ENCODE data around the gene GPR84. TPM values are rescaled to one million over a fixed set of nuclear protein-coding genes. Genes with fewer than 3 reads are reported as not detected.

Gene GPR84
- total and polyA plus RNA-seq, 9 of the 15 experiments (the other 6 are each of a cell fraction or from before 2014, with no cell fraction given) = 0.07 to 0.18 (median 0.11) TPM; not detected in 5

GRCh38 chr12:54359762-54360351, 4.4 kb downstream of the GPR84 start (continued):
- TF ChIP-seq POLR2G (IDR thresholded peaks at IDR 0.05; ENCODE audit: low read depth, low read length) (no peak), ZNF589 (CRISPR knock-in tag; IDR thresholded peaks at IDR 0.05; ENCODE audit: low read depth) (no peak; the same call in 1 of the 2 replicates), ERF (CRISPR knock-in tag; IDR thresholded peaks at IDR 0.05) (no peak), NFIX (CRISPR knock-in tag; IDR thresholded peaks at IDR 0.05; ENCODE audit: low read depth) (no peak), TRIM25 (IDR thresholded peaks at IDR 0.05; ENCODE audit: borderline replicate concordance) (no peak), ATF6 (CRISPR knock-in tag; IDR thresholded peaks at IDR 0.05) (no peak), ZKSCAN3 (CRISPR knock-in tag; IDR thresholded peaks at IDR 0.05) (peak; percentile 20; the same call in 1 of the 2 replicates), CHCHD3 (CRISPR knock-in tag; IDR thresholded peaks at IDR 0.05) (no peak), SMAD2 (IDR thresholded peaks at IDR 0.05; ENCODE audit: low read depth, low read length) (no peak), FOXJ2 (tag; IDR thresholded peaks at IDR 0.05) (no peak), RBM25 (IDR thresholded peaks at IDR 0.05; ENCODE audit: low read depth, low read length, severe bottlenecking) (peak; percentile 91), E2F5 (CRISPR knock-in tag; IDR thresholded peaks at IDR 0.05) (no peak), TBL1XR1 (IDR thresholded peaks at IDR 0.05; ENCODE audit: low read length in 2 of 2) (no peak), DMBX1 (CRISPR knock-in tag; IDR thresholded peaks at IDR 0.05; ENCODE audit: borderline replicate concordance) (peak; percentile 36; the same call in 1 of the 2 replicates), NKRF (IDR thresholded peaks at IDR 0.05; ENCODE audit: borderline replicate concordance) (peak; percentile 37; the same call in 1 of the 2 replicates), KLF10 (CRISPR knock-in tag; IDR thresholded peaks at IDR 0.05) (no peak), TAL1 (IDR thresholded peaks at IDR 0.05) (no peak), MCM3 (IDR thresholded peaks at IDR 0.05) (no peak), E4F1 (CRISPR knock-in tag; IDR thresholded peaks at IDR 0.05; ENCODE audit: borderline replicate concordance) (no peak), PHTF2 (CRISPR knock-in tag; IDR thresholded peaks at IDR 0.05) (no peak)

Data from K562 (cell line).